ENCODE measurements around the gene NMT1.

GRCh38 chr17:45032174-45032541, 29.0 kb upstream of the NMT1 start:
- TF ChIP-seq CTCF (IDR thresholded peaks at IDR 0.05) (no peak), ATF3 (CRISPR knock-in tag; conservative IDR thresholded peaks at IDR 0.05) (no peak), E2F1 (CRISPR knock-in tag; IDR thresholded peaks at IDR 0.05) (no peak), ZNF416 (CRISPR knock-in tag; IDR thresholded peaks at IDR 0.05) (no peak), RELA (CRISPR knock-in tag; IDR thresholded peaks at IDR 0.05; ENCODE audit: borderline replicate concordance) (no peak), MXD4 (CRISPR knock-in tag; IDR thresholded peaks at IDR 0.05; ENCODE audit: borderline replicate concordance) (no peak), ESRRA (CRISPR knock-in tag; IDR thresholded peaks at IDR 0.05; ENCODE audit: borderline replicate concordance) (no peak), GABPB1 (CRISPR knock-in tag; IDR thresholded peaks at IDR 0.05) (no peak)
